Endothelial cell of umbilical vein (primary cell): ENCODE data around the gene SCAPER. TPM values are rescaled to one million over a fixed set of nuclear protein-coding genes. Genes with fewer than 3 reads are reported as not detected.

ENCODE experiments used
- BruUV-seq: library from RNA; stranded (reverse); fragments of 400-500 nt; replicated peaks from 2 replicates; lab custom pipeline; 2021; lab: Mats Ljungman, UMichigan
- CTCF ChIA-PET: fragments of 300-600, 350-600 bp; sonication (Branson Sonifier 250); formaldehyde crosslinking; loops from one replicate; lab custom pipeline; 2021; ENCODE audit warnings: antibody characterized with exemption, inconsistent platforms; lab: Charles Lee
- POLR2A ChIA-PET: fragments of 300-600, 350-600 bp; sonication (Branson Sonifier 250); formaldehyde crosslinking; loops from one replicate; lab custom pipeline; 2021; ENCODE audit warnings: antibody characterized with exemption, inconsistent platforms; lab: Charles Lee
- DNase-seq: peaks from one replicate; pipeline ENCODE4 v3.0.0-alpha.2; 2011; ENCODE audit warnings: low read depth, low spot score
- FAIRE-seq: peaks from 2 replicates; lab custom pipeline; 2011; peaks lifted over from hg19 to GRCh38; lab: Jason Lieb, UNC
- H2AFZ ChIP-seq: 2 replicates; pipeline ENCODE4 v1.6.0; 2012; ENCODE audit warnings: low read depth, low read length, control low read depth, inconsistent platforms
- H3K27ac ChIP-seq: 2 replicates; pipeline ENCODE4 v1.5.1; 2011; ENCODE audit warnings: low read depth, mild to moderate bottlenecking, control low read depth, low read length, moderate library complexity; ENCODE audit not compliant: insufficient read depth
- H3K27me3 ChIP-seq, 2 experiments: 2 replicates each; pipeline versions ENCODE4 v1.6.0 to v1.6.1; 2011; ENCODE audit warnings: low read length in 2 of 2, mixed read lengths in 1 of 2; ENCODE audit not compliant: control insufficient read depth in 2 of 2, insufficient read depth in 2 of 2
- H3K36me3 ChIP-seq, 2 experiments: 2 replicates in 1 of 2; 3 replicates in 1 of 2; pipeline ENCODE4 v1.5.1; 2011; ENCODE audit warnings: low read length in 2 of 2, mild to moderate bottlenecking in 1 of 2, moderate library complexity in 1 of 2; ENCODE audit not compliant: control insufficient read depth in 2 of 2, insufficient read depth in 2 of 2; ENCODE audit errors: extremely low read depth in 1 of 2
- H3K4me1 ChIP-seq: 3 replicates; pipeline ENCODE4 v1.5.1; 2011; ENCODE audit warnings: mild to moderate bottlenecking, low read length; ENCODE audit not compliant: control insufficient read depth, insufficient read depth; ENCODE audit errors: extremely low read depth
- H3K4me2 ChIP-seq: 2 replicates; pipeline ENCODE4 v1.6.1; 2011; ENCODE audit warnings: low read length, control low read depth, mixed read lengths; ENCODE audit not compliant: insufficient read depth
- H3K4me3 ChIP-seq, 3 experiments: fragments of 200-600 bp in 1 of 3; sonication (generic), shearing (Covaris generic) in 1 of 3; replicated peaks in 1 of 3; 2 replicates each; pipeline ENCODE4 v1.5.1; 2011 to 2016; ENCODE audit warnings: control low read depth in 3 of 3, low read length in 3 of 3, mild to moderate bottlenecking in 2 of 3, inconsistent platforms in 1 of 3, low read depth in 1 of 3, moderate library complexity in 1 of 3; ENCODE audit not compliant: insufficient read depth in 1 of 3
- H3K79me2 ChIP-seq: 2 replicates; pipeline ENCODE4 v1.6.0; 2012; ENCODE audit warnings: low read length, inconsistent platforms; ENCODE audit not compliant: control insufficient read depth, insufficient read depth
- H3K9ac ChIP-seq: replicated peaks from 2 replicates; pipeline ENCODE3; 2011; ENCODE audit warnings: low read length, control low read depth; ENCODE audit not compliant: insufficient read depth; ENCODE audit errors: extremely low read depth
- H3K9me1 ChIP-seq: replicated peaks from 3 replicates; pipeline ENCODE4 v1.6.0; 2011; ENCODE audit warnings: mild to moderate bottlenecking, low read length; ENCODE audit not compliant: control insufficient read depth, insufficient read depth; ENCODE audit errors: extremely low read depth
- H3K9me3 ChIP-seq: replicated peaks from 2 replicates; pipeline ENCODE4 v1.5.1; 2012; ENCODE audit warnings: low read length, inconsistent platforms; ENCODE audit not compliant: control insufficient read depth, insufficient read depth
- H4K20me1 ChIP-seq: replicated peaks from 2 replicates; pipeline ENCODE3; 2011; ENCODE audit warnings: mild to moderate bottlenecking, low read length; ENCODE audit not compliant: control insufficient read depth, insufficient read depth; ENCODE audit errors: extremely low read depth
- EZH2 ChIP-seq: IDR thresholded peaks from 2 replicates; pipeline ENCODE4 v1.6.1; 2012; ENCODE audit warnings: borderline replicate concordance, low read depth, mild to moderate bottlenecking, moderate library complexity, low read length, inconsistent platforms; ENCODE audit not compliant: severe bottlenecking
- FOS ChIP-seq: IDR thresholded peaks from 2 replicates; pipeline ENCODE4 v1.6.1; 2011; ENCODE audit warnings: mild to moderate bottlenecking, low read length, moderate library complexity, borderline replicate concordance; ENCODE audit not compliant: insufficient read depth
- GATA2 ChIP-seq: IDR thresholded peaks from 2 replicates; pipeline ENCODE4 v1.7.0; 2011; ENCODE audit warnings: low read depth, mild to moderate bottlenecking, moderate library complexity, mixed read lengths, low read length; ENCODE audit not compliant: insufficient read length, insufficient read depth
- JUN ChIP-seq: IDR thresholded peaks from 2 replicates; pipeline ENCODE4 v1.6.1; 2011; ENCODE audit warnings: borderline replicate concordance, low read depth; ENCODE audit not compliant: insufficient read length, insufficient read depth
- MYC ChIP-seq: IDR thresholded peaks from one replicate; pipeline ENCODE4 v1.6.1; 2011; ENCODE audit warnings: mild to moderate bottlenecking, low read depth, low read length
- POLR2A ChIP-seq: IDR thresholded peaks from 2 replicates; pipeline ENCODE4 v1.6.1; 2012; ENCODE audit warnings: low read depth, mild to moderate bottlenecking, control low read depth, low read length
- POLR2AphosphoS5 ChIP-seq: IDR thresholded peaks from 2 replicates; pipeline ENCODE4 v1.6.1; 2012; ENCODE audit warnings: low read depth, mild to moderate bottlenecking, control low read depth, low read length, moderate library complexity; ENCODE audit not compliant: insufficient read depth
- dilution Hi-C: fragments of 300-500 bp; cut with MboI; formaldehyde crosslinking; loops from one replicate; pipeline ENCODE4 v1.15.0; 2019; ENCODE audit warnings: low sequenced_read_pairs; ENCODE audit not compliant: extremely low pct_ligation_motif_present
- intact Hi-C: fragments of 100-400 bp; cut with micrococcal nuclease; formaldehyde crosslinking; loops from one replicate; pipeline ENCODE4 v1.10.0; 2022
- polyA plus RNA-seq, 4 experiments: library from polyadenylated mRNA; depleted of rRNA in 3 of 4; stranded (reverse) in 3 of 4; unstranded in 1 of 4; fragments of >200 nt; gene quantifications; 2 replicates each; pipeline versions ENCODE4 v1.2.1 to v1.2.3, GENCODE V29; 2011 to 2012; ENCODE audit warnings: missing spikeins in 1 of 4
- total RNA-seq: library from RNA; stranded (reverse); gene quantifications from 2 replicates; pipeline ENCODE4 v1.2.3, GENCODE V29; 2021
- TF ChIP-seq, protein P1 (sequence below), 2 donors: IDR thresholded peaks; 1 replicate in 1 of 2; 2 replicates in 1 of 2; pipeline ENCODE4 v1.5.1; 2011; ENCODE audit warnings: low read length in 2 of 2, mild to moderate bottlenecking in 2 of 2, moderate library complexity in 2 of 2, control low read depth in 1 of 2, inconsistent platforms in 1 of 2, low read depth in 1 of 2; ENCODE audit not compliant: insufficient read depth in 1 of 2; ENCODE audit errors: extremely low read depth in 1 of 2
- TF ChIP-seq, protein P2 (sequence below): IDR thresholded peaks from 2 replicates; pipeline ENCODE4 v1.6.1; 2011; ENCODE audit not compliant: insufficient read depth, insufficient read length

SCAPER gene
- total and polyA plus RNA-seq, 2 donors (not counting 3 experiments of a cell fraction or from before 2014, with no cell fraction given): 2.7 to 12.7 TPM

DNA sequence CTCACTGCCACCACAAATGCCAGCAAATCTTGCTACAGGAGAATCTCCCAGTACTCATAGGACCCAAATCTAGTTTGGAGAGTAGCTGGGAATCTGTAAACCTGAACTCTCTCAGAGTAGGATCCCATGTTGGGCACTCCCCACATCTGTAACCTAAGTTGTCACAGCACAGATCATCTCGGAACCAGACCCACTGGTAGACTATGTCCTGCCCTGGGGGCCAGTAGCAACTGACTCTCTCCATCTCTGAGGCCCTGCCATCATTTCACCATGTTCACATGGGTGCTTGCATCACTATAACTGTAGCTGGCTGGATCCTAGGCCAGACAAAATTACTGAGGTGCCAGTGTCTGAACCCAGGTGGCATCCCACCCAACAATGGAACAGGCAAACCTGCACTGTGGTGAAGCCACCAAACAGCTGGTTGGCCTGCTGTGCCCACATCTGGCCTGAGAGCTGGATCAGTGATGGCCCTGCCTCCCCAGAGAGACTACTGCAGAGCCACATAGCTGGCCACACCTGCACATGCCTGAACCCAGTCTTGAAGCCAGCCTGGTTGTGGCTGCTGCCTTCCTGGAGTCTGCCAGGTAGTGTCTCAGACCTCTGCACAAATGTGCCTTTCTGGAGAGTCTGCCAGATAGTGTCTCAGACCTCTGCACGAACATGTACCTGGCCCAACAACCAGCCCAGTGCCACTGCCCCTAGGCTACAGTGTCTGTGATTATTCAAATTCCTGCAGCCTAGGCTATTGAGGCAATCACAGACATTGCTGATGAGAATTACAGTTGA lies 486.6 kb downstream of the SCAPER start:
- H2AFZ ChIP-seq: no peak overlapping the region
- DNase-seq (no peak), FAIRE-seq (no peak)
- no peaks in the 10 kb centered on the region for H3K27me3 ChIP-seq
- ChIA-PET POLR2A (no interaction called here), CTCF (no interaction called here)
- no peaks in the 10 kb centered on the region for H3K9me1 ChIP-seq
- no peak overlapping the region for H3K4me2 ChIP-seq
- no peak overlapping the region for H3K4me3 ChIP-seq
- H3K36me3 ChIP-seq: no peaks in the 10 kb centered on the region
- dilution Hi-C loops: no loop called here
- H3K79me2 ChIP-seq: no peaks in the 10 kb centered on the region
- no peak overlapping the region for H3K27ac ChIP-seq
- no TSS peak for BruUV-seq
- no peaks in the 10 kb centered on the region for H3K9me3 ChIP-seq
- TF ChIP-seq POLR2A: no peak
- TF ChIP-seq FOS: no peak
- TF ChIP-seq MYC: no peak
- TF ChIP-seq JUN: no peak
- TF ChIP-seq, protein P1, sequence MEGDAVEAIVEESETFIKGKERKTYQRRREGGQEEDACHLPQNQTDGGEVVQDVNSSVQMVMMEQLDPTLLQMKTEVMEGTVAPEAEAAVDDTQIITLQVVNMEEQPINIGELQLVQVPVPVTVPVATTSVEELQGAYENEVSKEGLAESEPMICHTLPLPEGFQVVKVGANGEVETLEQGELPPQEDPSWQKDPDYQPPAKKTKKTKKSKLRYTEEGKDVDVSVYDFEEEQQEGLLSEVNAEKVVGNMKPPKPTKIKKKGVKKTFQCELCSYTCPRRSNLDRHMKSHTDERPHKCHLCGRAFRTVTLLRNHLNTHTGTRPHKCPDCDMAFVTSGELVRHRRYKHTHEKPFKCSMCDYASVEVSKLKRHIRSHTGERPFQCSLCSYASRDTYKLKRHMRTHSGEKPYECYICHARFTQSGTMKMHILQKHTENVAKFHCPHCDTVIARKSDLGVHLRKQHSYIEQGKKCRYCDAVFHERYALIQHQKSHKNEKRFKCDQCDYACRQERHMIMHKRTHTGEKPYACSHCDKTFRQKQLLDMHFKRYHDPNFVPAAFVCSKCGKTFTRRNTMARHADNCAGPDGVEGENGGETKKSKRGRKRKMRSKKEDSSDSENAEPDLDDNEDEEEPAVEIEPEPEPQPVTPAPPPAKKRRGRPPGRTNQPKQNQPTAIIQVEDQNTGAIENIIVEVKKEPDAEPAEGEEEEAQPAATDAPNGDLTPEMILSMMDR (IDR thresholded peaks at IDR 0.05; ENCODE audit: extremely low read depth in 1 of 2, insufficient read depth in 1 of 2, low read depth in 1 of 2, low read length in 2 of 2): no peak
- no peak for TF ChIP-seq EZH2
- TF ChIP-seq, protein P2, sequence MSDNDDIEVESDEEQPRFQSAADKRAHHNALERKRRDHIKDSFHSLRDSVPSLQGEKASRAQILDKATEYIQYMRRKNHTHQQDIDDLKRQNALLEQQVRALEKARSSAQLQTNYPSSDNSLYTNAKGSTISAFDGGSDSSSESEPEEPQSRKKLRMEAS: no peak
- no peak for TF ChIP-seq GATA2
- no peak for TF ChIP-seq POLR2AphosphoS5
- H3K4me1 ChIP-seq: no peaks in the 10 kb centered on the region
- H3K9ac ChIP-seq: no peak overlapping the region
- H4K20me1 ChIP-seq: no peaks in the 10 kb centered on the region
- intact Hi-C loops: no loop called here
